DND-41 (cell line): ENCODE results near the gene ACSM3.

Experiments used
- ATAC-seq: fragments of 200-7000 bp; cut with Tn5 transposase; 3 replicates; pipeline ENCODE4 v1.9.1; 2021; ENCODE audit warnings: low read depth; ENCODE audit not compliant: insufficient read depth
- DNase-seq: peaks from one replicate; pipeline ENCODE4 v3.0.0-alpha.2; 2020
- H2AFZ ChIP-seq: 2 replicates; pipeline ENCODE4 v1.6.0; 2012; ENCODE audit warnings: low read depth, low read length
- H3K27ac ChIP-seq: 2 replicates; pipeline ENCODE4 v1.5.1; 2012; ENCODE audit warnings: low read length, inconsistent platforms
- H3K27me3 ChIP-seq: fragments of 200-600 bp; sonication (generic); 2 replicates; pipeline ENCODE4 v1.6.0; 2012; ENCODE audit warnings: low read length, mild to moderate bottlenecking, inconsistent platforms; ENCODE audit not compliant: insufficient read depth, poor library complexity
- H3K36me3 ChIP-seq: 2 replicates; pipeline ENCODE4 v1.5.1; 2012; ENCODE audit warnings: low read length, inconsistent platforms; ENCODE audit not compliant: insufficient read depth
- H3K4me1 ChIP-seq: 2 replicates; pipeline ENCODE4 v1.5.1; 2012; ENCODE audit warnings: mild to moderate bottlenecking, low read length; ENCODE audit not compliant: insufficient read depth
- H3K4me2 ChIP-seq: 2 replicates; pipeline ENCODE4 v1.6.0; 2012; ENCODE audit warnings: mild to moderate bottlenecking, moderate library complexity, low read length, inconsistent platforms; ENCODE audit not compliant: insufficient read depth
- H3K4me3 ChIP-seq, 2 experiments: fragments of 200-600 bp in 1 of 2; shearing (Covaris generic) in 1 of 2; 2 replicates each; pipeline ENCODE4 v1.5.1; 2012 to 2016; ENCODE audit warnings: inconsistent platforms in 2 of 2, low read length in 2 of 2, mild to moderate bottlenecking in 2 of 2, low read depth in 1 of 2, moderate library complexity in 1 of 2
- H3K79me2 ChIP-seq: 2 replicates; pipeline ENCODE4 v1.6.0; 2012; ENCODE audit warnings: low read length, inconsistent platforms; ENCODE audit not compliant: insufficient read depth
- H3K9ac ChIP-seq: 2 replicates; pipeline ENCODE4 v1.6.0; 2012; ENCODE audit warnings: low read depth, mild to moderate bottlenecking, inconsistent platforms, low read length, moderate library complexity
- H3K9me3 ChIP-seq: 2 replicates; pipeline ENCODE4 v1.5.1; 2012; ENCODE audit warnings: low read length, moderate library complexity, mild to moderate bottlenecking, inconsistent platforms; ENCODE audit not compliant: insufficient read depth, severe bottlenecking
- H4K20me1 ChIP-seq: 2 replicates; pipeline ENCODE4 v1.6.0; 2012; ENCODE audit warnings: low read length; ENCODE audit not compliant: insufficient read depth
- EZH2 ChIP-seq: IDR thresholded peaks from 3 replicates; pipeline ENCODE4 v1.6.1; 2012; ENCODE audit warnings: borderline replicate concordance, low read depth, mild to moderate bottlenecking, moderate library complexity, low read length, inconsistent platforms; ENCODE audit not compliant: severe bottlenecking
- TF ChIP-seq, protein P1 (sequence below): IDR thresholded peaks from 2 replicates; pipeline ENCODE4 v1.5.1; 2012; ENCODE audit warnings: borderline replicate concordance, low read length, moderate library complexity, mild to moderate bottlenecking; ENCODE audit not compliant: poor library complexity, severe bottlenecking; ENCODE audit errors: extremely low read depth

The ACSM3 gene

DNA sequence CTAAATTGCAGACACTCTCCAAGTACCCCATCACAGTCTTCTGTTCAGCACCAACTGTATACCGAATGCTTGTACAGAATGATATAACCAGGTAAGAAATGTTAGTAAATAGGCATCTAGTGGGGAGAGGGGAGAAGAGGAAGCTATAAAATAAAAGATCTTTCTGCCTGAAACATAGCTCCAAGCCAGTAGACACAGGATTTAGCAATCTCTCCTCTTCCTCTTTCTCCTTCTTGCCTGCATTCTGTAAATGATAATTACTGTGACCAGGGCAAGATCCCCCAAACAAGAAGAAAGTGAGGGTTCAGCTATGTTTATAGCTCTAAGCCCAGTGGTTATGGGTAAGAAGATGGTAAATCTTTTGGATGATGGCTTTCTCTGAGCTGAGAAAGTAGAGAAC is 17.9 kb downstream of the ACSM3 start:
- no peaks in the 10 kb centered on the region for H3K36me3 ChIP-seq

DNA sequence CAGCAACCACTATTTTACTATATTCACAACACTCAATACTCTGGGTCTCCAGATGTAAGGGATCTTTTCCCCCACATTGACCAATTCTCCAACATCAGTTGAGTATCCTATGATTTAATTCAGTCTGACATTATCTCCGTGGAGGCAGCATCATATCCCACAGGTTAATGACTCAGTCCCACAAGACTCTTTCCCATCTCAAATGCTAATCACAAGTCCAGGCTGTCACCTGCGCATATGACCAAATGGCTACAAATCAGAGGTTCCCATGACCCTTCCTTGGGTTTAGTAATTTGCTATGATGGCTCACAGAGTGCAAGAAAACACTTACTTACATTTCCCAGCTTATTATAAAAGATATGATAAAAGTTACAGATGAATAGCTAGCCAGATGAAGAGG is 18.7 kb downstream of the ACSM3 start:
- Histone ChIP-seq H3K4me1 (no peaks in the 10 kb centered on the region), H3K9ac (no peak overlapping the region), H3K79me2 (no peaks in the 10 kb centered on the region), H3K36me3 (no peaks in the 10 kb centered on the region), H3K4me3 (no peak overlapping the region), H3K27ac (no peak overlapping the region), H3K4me2 (no peak overlapping the region), H3K9me3 (no peaks in the 10 kb centered on the region), H3K27me3 (no peaks in the 10 kb centered on the region), H2AFZ (no peak overlapping the region), H4K20me1 (no peaks in the 10 kb centered on the region)
- no peak for DNase-seq
- no peak for ATAC-seq
- no peak for TF ChIP-seq EZH2
- TF ChIP-seq, protein P1, sequence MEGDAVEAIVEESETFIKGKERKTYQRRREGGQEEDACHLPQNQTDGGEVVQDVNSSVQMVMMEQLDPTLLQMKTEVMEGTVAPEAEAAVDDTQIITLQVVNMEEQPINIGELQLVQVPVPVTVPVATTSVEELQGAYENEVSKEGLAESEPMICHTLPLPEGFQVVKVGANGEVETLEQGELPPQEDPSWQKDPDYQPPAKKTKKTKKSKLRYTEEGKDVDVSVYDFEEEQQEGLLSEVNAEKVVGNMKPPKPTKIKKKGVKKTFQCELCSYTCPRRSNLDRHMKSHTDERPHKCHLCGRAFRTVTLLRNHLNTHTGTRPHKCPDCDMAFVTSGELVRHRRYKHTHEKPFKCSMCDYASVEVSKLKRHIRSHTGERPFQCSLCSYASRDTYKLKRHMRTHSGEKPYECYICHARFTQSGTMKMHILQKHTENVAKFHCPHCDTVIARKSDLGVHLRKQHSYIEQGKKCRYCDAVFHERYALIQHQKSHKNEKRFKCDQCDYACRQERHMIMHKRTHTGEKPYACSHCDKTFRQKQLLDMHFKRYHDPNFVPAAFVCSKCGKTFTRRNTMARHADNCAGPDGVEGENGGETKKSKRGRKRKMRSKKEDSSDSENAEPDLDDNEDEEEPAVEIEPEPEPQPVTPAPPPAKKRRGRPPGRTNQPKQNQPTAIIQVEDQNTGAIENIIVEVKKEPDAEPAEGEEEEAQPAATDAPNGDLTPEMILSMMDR, result no peak

More for the DNA sequence above, 17.9 kb downstream of the ACSM3 start:
- no peaks in the 10 kb centered on the region for H3K27me3 ChIP-seq
- H3K27ac ChIP-seq, result no peak overlapping the region
- TF ChIP-seq, protein P1, result no peak
- no peak for TF ChIP-seq EZH2
- H3K4me1 ChIP-seq, result no peaks in the 10 kb centered on the region
- H3K4me3 ChIP-seq, result no peak overlapping the region
- DNase-seq (no peak), ATAC-seq (no peak)
- no peaks in the 10 kb centered on the region for H4K20me1 ChIP-seq
- no peaks in the 10 kb centered on the region for H3K79me2 ChIP-seq
- H2AFZ ChIP-seq, result no peak overlapping the region
- H3K4me2 ChIP-seq, result no peak overlapping the region
- no peak overlapping the region for H3K9ac ChIP-seq
- no peaks in the 10 kb centered on the region for H3K9me3 ChIP-seq

DNA sequence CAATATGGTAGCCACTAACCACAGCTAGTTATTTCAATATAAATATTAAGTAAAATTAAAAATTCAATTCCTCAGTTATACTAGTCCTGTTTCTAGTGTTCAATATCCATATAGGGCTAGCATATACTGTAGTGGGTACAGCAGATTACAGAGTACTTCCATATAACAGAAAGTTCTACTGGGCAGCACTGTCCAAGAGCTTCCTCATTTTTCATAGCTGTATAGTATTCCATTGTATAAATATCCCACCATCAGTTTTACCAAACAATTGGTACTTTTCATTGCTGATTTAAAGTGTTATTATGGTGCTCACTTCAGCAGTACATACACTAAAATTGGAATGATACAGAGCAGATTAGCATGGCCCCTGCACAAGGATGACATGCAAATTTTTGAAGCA is 20.4 kb downstream of the ACSM3 start:
- no peak for TF ChIP-seq EZH2
- TF ChIP-seq, protein P1, result no peak
- H2AFZ ChIP-seq, result no peak overlapping the region
- H3K36me3 ChIP-seq, result no peaks in the 10 kb centered on the region
- H3K4me2 ChIP-seq, result no peak overlapping the region
- no peaks in the 10 kb centered on the region for H3K27me3 ChIP-seq
- H3K4me1 ChIP-seq, result no peaks in the 10 kb centered on the region
- H3K27ac ChIP-seq, result no peak overlapping the region
- H3K79me2 ChIP-seq, result no peaks in the 10 kb centered on the region
- ATAC-seq, result no peak
- H3K9me3 ChIP-seq, result no peaks in the 10 kb centered on the region
- DNase-seq, result no peak
- H3K4me3 ChIP-seq, result no peak overlapping the region
- H3K9ac ChIP-seq, result no peak overlapping the region
- no peaks in the 10 kb centered on the region for H4K20me1 ChIP-seq

DNA sequence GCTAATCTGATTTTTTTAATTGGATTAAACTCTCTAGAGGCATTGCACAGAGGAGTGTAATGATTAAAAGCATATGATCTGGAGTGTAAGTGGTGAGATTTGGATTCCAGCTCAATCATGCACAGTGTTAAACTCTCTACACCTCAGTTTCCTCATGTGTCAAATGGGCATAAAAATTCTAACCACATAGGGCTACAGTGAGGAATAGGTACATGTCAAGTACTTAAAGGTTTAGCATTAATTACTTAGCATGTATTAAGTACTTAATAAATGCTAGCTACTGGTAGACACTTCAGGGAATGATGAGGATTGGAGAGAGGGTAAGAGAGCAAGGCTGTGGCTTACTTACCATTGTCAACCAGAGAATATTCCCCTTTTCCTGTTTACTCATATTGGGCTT is 25.3 kb downstream of the ACSM3 start:
- H3K4me2 ChIP-seq, result no peak overlapping the region
- no peaks in the 10 kb centered on the region for H3K79me2 ChIP-seq
- no peaks in the 10 kb centered on the region for H4K20me1 ChIP-seq
- H3K4me1 ChIP-seq, result no peaks in the 10 kb centered on the region
- TF ChIP-seq, protein P1, result no peak
- no peak for TF ChIP-seq EZH2
- no peaks in the 10 kb centered on the region for H3K27me3 ChIP-seq
- H3K9ac ChIP-seq, result no peak overlapping the region
- no peaks in the 10 kb centered on the region for H3K9me3 ChIP-seq
- ATAC-seq, result no peak
- H3K4me3 ChIP-seq, result no peak overlapping the region
- H3K27ac ChIP-seq, result no peak overlapping the region
- no peak for DNase-seq
- H3K36me3 ChIP-seq, result no peaks in the 10 kb centered on the region
- H2AFZ ChIP-seq, result no peak overlapping the region
